NCI-H1694 treated with DMSO at 0.1 percent for 48 hours (cell line): ENCODE data around the gene PLCH1.

Source experiments
- DNase-seq: peaks from one replicate; lab custom pipeline; 2025; lab: John Stamatoyannopoulos, UW

PLCH1 gene

DNA sequence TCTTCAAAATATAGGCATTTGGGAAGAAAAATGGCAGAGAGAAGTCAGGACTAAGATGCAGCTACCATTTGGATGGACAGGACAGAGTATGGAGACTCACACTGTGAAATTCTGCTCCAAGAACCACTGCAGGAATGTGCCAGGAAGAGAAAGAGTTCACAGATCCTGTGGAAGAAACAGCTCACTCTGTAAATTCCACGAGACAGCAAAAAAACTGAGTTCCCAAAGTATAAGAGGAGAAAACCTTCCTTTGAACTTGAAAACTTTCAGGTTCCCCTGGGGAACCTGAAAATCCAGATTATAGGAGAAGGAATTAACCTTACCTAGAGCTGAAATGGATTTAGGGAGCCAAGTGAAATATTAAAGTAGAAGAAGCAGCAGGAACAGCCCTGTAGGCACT lies 137.1 kb downstream of the PLCH1 start:
- DNase-seq = no peak

DNA sequence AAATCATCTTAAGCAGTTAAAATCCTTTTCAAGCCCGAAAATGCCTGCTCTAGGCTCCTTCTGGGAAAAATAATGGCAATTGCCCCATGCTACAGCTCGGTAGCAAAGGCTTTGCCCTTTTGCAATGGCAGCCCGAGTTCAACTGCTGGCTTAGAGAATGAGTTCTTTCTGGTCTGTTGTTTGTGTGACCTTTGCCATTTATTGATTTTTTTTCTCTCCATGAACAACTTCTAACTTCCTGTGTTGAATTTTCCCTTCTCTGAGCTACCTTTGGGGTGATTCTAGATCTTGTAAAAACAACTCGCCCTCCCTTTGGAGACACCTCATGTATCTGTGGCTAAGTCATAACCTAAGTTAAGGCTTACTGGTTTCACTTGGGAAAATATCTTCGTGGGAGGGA lies 139.3 kb downstream of the PLCH1 start:
- no peak for DNase-seq

DNA sequence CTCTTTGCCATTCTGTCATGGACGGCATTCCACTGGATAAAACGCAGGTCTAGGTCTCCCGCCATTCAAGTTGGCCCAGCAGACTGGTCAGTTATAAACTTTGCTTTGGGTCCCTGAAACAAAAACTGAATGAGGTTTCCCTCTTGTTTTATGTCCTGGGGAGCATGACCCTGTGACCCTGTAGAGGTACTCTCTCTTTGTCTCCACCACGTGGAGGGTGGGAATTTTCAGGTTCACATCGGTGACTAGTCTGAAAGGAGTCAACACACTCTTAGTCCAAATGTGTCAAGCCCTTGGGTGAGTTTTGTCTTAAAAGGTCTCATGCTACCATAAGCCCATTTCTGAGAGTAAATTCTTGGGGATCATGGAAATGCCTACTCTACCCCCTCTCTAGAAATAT lies 139.9 kb downstream of the PLCH1 start:
- no peak for DNase-seq

DNA sequence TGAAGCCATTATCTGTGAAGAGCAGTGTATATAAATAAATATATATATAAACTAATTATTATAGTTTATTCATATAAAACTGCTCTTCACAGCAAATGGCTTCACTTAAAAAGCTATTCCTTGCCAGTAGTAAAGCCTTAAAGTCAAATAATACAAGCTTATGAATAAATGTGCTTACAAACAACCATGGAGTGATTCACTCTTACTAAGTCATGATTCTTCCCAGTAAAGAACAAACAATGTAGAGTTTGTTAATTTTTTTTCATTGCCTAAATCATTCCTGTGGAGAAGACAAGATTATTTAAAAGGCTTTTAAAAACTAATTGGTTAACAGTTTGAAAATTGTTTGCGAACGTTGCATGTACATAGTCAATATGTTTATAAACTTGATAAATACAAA lies 140.7 kb downstream of the PLCH1 start:
- DNase-seq = no peak

DNA sequence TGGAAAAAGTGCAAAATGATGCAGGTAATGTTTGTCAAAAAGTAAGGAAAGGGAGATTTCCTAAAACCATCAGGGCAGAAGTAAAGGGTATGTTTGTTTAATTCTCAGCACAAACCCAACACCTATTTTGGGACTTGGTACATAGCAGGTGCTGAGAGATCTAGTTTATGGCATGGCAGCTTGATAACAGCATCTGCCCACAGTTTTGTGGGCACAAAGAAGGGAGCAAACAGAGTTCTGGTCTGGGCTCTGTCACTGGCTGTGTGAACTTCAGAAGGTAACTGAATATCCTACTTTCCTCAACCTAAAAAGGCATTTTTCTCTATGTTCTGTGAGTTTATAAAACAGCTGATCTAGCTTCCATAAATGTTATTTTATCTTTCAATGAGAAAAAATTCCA lies 141.6 kb downstream of the PLCH1 start:
- DNase-seq = peak; percentile 32

DNA sequence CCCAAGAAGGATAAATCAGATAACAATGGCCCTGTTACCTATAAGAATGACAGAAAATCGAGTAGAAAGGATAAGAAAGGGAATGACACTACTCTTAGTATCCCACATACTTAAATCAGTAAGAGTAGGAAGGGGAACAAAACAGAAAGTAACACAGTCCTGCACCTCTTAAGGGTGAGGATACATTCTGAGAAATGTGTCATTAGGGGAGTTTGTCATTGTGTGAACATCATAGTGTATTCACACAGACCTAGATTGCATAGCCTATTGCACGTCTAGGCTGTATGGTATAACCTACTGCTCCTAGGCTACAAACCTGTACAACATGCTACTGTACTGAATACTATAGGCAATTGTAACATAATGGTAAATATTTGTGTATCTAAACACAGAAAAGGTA lies 142.6 kb downstream of the PLCH1 start:
- no peak for DNase-seq

DNA sequence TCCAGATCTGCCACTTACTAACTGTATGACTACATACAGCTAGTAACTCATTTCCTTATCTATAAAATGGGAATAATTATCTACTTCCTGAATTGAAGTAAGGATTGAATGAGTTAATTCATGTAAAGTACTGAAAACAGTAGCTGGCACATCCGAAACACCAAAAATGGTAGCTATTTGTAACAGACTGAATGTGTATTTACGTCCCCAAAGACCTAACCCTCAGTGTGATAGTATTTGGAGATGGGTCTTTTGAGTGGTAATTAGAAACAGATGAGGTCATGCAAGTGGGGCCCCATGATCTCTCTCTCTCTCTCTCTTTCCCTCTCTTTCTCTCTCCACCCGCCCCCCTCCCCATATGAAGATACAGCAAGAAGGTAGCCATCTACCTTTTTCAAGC lies 146.2 kb downstream of the PLCH1 start:
- DNase-seq = no peak

DNA sequence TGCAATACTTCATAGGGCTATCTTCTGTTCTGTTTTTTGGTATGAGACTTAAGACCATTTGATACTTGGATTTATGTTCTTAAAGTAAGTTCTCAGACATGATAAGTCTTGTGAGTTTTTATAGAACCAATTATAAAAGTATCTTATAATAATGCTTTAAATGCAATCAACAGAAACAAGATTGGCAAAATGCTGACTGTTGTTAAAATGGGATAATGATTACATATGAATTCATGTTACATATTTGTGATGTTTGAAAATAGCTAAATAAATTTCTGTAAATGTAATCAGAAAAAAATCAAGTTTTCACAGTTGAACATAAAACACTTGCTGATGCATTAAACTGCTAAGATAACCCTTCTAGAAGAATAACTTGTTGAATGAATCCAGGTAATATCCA lies 148.3 kb downstream of the PLCH1 start:
- no peak for DNase-seq

DNA sequence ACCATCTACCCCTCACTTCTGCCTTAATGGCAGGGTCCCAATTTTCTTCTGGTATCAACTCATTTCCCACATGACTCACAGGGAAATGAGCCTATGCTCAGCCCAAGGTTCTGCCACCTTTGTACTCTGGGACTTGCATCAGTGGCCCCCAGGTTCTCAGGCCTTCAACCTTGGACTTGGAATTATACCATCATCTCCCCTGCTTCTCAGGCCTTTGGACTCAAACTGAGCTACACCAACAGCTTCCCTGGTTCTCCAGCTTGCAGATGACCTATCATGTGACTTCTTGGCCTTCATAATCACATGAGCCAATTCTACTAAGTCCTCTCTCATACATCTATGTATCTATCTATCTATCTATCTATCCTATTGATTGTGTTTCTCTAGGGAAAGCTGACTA lies 149.5 kb downstream of the PLCH1 start:
- no peak for DNase-seq

DNA sequence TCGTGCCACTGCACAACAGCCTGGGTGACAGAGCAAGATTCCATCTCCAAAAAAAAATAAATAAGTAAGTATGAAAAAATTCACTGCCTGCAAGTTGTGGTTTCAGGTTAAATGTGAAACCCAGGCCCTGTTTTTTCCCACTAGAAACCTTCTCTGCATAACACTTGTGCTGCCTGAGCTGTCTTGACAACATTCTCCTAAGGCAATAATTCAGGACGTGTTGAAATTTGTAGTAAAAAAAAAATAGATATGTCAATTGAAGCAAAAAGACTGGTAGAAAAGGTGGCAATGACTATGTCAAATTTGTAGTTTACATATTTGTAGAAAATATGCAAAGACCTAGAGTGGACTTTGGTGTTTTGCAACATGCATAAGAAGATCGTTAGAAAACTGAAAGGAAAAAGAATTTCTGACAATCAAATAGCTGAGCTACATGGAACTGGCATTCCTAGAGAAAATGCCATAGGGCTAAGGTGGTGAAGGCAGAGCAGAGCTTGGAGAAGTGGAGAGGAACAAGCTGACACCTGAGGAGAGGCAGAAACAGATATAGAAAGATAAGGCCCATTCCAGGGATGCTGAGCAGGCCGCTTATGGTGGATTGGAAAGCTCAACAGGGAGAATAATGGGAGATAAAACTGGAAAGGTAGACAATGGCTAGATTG lies 150.2 kb downstream of the PLCH1 start:
- no peak for DNase-seq

DNA sequence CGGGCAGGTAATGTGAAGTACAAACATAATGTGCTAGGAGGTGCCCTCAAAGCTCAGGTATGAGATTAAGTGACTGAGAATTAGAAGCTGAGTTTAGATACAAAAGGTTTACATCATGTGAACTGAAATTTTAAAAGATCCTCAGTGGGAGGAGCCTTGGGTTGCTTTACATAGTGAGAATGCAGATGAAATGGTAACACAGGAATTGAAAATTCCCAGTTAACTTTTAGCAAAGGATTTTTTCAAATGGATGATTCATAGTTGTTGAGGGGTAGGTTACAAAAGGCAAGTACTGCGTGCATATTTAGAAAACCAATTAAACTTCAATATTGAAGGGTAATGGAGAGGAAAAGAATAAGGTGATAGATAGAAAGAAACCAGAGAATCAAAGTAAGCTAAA lies 157.3 kb downstream of the PLCH1 start:
- no peak for DNase-seq

DNA sequence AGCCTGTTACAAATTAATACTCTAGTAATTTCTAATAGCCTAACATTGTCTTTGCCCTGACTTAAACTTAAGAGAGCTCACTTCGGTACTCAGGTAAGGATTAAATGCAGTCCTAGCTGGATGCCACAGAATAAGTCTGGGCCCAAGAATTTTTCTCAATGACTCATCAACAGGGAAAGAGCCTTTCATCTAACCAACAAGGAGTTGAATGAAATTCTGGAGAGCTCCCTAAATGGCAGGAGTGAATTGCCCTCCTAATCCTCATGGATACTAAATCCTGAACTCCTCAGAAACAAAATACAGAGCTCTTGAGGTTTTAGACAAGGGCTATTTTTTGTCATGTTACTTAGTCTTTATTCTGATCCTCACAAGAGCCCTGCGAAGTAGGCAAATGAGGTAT lies 159.5 kb downstream of the PLCH1 start:
- DNase-seq = no peak

DNA sequence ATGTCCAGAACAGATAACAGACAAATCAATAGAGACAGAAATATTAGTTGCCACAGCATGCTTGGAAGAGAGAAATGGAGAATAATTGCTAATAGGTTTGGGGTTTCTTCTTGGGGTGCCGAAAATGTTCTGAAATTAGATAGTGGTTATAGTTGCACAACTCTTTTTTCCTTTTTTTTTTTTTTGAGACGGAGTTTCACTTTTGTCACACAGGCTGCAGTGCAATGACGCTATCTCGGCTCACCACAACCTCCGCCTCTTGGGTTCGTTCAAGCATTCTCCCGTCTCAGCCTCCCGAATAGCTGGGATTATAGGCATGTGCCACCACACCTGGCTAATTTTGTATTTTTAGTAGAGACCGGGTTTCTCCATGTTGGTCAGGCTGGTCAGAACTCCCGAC lies 163.3 kb downstream of the PLCH1 start:
- DNase-seq = no peak

DNA sequence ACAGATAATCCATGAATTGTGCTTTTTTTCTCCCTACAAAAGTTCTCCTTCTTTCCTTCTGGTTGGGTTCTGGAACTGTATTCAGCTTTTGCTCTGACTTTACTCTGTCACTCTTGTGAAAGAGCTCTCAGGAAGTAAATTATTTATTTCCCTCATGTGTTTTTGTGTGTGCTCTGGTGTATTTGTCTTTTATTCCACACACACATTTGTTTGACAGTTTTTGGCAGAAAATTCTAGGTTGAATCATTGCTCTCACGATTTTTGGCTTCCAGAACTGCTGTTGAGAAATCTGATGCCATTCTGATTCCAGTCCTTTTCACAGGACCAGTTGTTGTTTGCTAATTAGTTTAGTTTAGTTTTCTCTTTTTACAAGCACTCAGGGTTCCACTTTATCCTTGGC lies 172.8 kb downstream of the PLCH1 start:
- peak; percentile 83 for DNase-seq

DNA sequence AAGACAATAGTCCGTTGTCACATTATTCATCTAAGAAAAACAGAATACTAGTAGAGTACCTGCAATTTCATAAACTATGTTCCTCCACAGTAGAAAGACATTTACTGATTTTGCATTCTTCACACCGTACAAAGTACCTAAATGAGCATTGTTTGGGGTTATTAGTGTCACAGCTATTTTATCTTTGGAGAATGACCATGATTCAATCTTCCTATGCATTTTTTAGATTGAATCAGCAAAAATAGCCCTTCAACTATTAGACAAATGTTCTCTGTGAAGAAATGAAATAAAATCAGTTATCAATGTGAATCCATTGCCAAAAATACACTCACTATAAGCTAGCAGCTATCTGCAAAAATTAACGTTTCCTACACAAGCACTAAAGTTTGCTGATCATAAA lies 176.6 kb downstream of the PLCH1 start:
- no peak for DNase-seq

DNA sequence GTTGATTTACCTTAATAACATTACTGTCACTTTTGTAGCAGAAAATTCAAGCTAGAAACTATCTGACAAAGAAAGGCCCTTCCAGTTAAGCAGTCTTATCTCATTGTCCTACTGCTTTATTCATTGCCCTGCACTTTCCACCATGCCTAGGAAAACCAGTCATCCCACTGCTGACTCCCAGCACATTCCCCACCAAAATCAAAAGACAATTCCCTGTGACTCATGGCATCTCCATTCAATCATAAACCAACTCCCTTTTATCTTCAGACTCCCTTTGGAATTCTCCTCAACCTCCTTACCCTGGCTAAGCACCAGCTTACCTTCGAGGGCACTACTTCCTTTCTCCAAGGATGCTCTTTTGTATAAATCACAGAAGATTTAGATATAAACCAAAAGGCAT lies 184.3 kb downstream of the PLCH1 start:
- DNase-seq = no peak

DNA sequence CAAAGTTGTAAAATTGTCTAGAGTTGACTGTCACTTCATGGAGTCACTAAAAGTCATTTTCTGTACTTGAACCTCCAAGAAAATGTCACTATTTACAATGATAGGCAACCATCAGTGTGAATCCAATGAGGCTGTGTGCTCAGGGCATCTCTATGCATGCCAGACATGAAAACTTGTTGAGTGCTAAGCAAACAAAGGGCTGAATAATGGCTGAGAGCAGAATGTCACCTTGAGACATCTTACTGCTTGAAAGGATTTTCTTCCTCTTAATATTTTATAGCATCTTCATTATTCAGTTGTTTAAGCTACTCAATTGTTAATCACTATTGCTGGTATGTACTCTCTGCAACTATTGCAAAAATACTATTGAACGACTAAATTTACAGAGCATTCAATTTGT lies 184.7 kb downstream of the PLCH1 start:
- DNase-seq = no peak

DNA sequence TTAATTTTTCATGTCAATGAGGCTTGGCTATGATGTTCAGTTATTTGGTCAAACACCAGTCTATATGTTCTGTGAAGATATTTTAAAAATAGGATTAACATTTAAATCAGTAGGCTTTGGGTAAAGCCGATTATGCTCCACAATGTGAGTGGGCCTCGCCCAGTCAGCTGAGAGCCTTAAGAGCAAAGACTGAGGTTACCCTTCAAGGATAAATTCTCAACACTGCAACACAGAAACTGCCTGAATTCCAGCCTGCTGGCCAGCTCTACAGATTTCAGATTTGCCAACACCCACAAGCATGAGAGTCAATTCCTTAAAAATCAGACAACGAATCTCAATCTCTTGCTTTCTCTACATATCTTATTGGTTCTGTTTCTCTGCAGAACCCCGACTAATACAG lies 188.3 kb downstream of the PLCH1 start:
- no peak for DNase-seq

DNA sequence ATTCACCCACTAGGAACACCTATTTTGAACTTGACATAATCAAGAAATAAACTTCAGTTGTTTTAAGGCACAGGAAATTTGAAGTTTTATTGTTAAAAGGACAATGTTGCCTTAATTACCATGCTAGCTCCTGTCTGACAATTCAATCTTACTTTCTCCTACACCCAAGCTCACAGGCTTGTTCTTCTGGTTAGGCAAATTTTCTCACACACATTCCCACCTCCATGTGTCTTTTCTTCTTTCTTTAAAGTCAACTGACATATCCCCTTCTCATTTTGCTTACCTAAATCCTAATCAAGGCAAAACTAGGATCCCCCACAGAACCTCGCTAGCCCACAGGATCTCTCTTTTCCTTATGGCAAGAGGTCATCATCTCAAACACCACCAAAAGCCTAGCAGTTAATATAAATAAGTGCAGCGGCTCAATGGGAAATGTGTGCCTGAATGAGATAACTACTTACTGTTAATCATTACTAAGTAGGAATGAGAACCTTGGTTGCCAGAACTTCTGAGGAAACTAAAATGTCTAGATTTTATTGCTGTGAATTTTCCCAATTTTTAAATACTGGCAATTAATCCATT lies 189.3 kb downstream of the PLCH1 start:
- DNase-seq = no peak

DNA sequence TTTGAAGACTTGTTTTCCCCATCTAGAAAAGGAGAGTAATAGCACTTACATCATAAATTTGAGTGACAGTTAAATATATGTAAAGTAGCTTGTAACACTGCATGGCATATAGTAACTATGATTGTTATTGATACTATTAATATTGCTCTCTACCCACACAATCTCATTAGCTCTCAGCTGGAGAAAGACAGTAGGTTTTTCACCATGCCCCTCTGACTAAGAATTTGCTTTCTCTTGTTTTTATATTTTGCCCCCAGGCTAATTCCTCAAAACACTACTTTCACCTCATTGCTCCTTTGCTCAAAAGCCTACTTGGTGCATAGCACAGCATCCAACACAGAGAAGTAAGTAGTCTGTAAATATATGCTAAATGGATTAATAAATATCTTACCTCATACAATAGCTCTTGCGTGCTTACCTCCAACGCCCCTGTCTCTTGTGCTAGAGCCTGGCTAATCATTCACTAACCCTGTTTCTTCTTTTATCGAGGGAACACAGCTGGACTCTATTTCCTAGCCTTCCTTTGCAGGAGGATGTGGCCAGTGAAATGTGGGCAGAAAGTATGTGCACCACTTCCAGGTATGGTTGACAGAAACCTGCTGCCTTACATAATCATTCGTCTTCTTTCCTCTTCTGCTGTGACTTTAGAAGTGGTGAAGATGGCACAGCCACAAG lies 190.0 kb downstream of the PLCH1 start:
- DNase-seq = no peak

DNA sequence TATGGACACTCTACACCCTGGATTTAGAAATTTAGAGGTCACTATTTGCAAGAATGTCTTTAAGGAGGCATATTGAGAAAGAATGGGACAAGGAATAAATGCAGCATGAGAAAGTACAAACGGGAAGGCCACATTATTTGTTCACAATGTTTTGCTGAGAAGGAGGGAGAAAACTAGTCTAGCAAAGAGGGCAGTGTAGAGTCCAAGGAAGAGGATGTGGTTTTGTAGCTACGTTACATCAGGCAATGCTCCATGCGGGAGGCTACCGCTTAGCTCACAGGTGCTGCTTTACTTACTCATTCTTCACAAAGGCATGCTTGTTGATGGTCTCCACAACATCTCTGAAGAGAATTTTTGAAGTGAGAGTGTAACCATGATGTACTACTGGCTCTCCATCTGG lies 191.1 kb downstream of the PLCH1 start:
- no peak for DNase-seq

DNA sequence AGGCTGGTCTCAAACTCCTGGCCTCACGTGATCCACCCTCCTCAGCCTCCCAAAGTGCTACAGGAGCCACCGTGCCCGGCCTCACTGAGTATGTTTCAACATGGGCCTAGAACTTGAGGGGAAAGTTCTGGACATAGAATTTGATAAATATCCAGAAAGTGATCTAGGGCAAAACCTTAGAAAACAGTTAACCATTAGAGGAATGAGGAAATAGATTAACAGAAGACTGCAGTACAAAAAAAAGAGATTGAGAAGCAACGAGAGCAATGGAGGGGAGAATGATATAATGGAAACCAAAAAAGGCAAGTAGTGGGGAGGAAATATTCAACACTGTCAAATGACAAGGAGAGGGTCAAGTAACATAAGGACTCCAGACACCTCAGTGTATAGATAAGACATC lies 191.5 kb downstream of the PLCH1 start:
- DNase-seq = no peak

DNA sequence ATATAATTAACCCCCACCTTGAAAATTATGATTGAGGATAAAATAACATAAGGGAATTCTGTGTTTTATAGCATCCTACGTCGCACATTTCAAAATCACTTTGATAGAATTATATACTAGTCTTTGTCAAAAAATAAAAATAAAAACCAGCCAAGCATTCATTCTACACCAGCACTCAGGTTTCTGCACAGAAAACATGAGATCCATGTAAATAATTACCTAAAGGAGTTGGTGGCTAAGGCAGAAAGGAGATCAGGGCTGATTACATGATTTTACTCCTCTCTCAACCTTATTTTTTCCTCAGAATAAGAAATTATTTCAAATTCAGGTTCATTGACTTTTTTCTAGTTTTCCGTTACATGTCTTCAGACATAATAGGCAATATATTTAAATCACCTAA lies 194.5 kb downstream of the PLCH1 start:
- no peak for DNase-seq

DNA sequence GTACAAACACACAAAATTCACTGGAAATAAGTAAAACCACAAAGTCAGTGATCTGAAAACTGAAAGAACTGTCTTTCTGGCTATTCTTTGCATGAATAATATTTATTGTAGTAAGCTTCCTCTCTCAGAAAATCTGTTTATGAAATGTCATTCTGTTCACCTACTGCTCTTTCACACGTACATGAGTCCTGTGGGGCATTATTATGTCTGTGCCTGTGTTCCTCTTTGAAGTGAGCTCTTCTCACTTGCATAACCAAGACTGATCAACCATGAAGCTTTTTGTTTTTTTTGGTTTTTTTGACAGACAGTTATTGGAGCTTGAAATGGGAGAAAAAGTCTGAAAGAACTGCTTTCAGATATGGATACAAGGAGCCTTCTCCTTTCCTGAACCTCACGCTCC lies 195.8 kb downstream of the PLCH1 start:
- DNase-seq = no peak
